ENCODE measurements around the gene TTC4.

Gene TTC4

GRCh38 chr1:54787604-54788003 is 71.9 kb downstream of the TTC4 start:
- DNase-seq: no peak

DNA sequence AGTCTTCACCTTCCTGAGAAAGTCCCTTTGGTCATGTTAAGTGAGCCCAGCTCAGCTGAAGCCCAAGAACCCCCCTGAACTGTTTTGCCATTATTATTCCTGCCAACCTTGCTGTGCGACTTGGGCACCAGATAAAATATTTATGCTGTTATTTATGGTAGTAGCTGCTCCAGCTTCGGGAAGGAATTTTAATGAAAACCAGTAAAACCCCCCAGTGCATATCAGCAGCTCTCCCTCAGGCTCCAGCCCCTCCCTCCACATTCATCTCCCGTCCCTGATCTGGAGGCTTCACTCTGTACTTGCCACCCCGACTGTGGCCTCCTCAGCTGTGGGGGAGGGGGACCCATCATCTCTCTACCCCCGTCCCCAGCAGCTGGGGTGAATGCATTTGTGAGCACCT is 72.8 kb downstream of the TTC4 start:
- no peak for DNase-seq

GRCh38 chr1:54791880-54792522 is 76.3 kb downstream of the TTC4 start:
- no peak for DNase-seq
